A549 (cell line): ENCODE data around the gene SARM1.

ENCODE experiments used
- CTCF ChIP-seq: fragments of >200 bp; sonication (Bioruptor Twin); formaldehyde crosslinking; IDR thresholded peaks from 3 replicates; pipeline ENCODE4 v1.5.1; 2016
- POLR2A ChIP-seq: IDR thresholded peaks from 2 replicates; pipeline ENCODE4 v1.6.1; 2012; ENCODE audit warnings: mild to moderate bottlenecking, low read length
- RARB ChIP-seq: fragments of 250-450 bp; sonication (Bioruptor Pico); IDR thresholded peaks from 2 replicates; pipeline ENCODE4 v1.8.0; 2021; ENCODE audit warnings: mild to moderate bottlenecking, moderate library complexity

GRCh38 chr17:28371245-28372202, at the start of gene SARM1:
- no peak for TF ChIP-seq CTCF
- no peak for TF ChIP-seq RARB (CRISPR knock-in tag)
- TF ChIP-seq POLR2A, result peak; percentile 38
